Suprapubic skin (tissue), 4 donors: ENCODE measurements around the gene CALML3. TPM values are rescaled to one million over a fixed set of nuclear protein-coding genes. Genes with fewer than 3 reads are reported as not detected.
A peak's percentile ranks its signal among the peaks of the same experiment; 100 is the strongest.

Source experiments
- DNase-seq, 2 donors: peaks; one replicate each; pipeline ENCODE4 v3.0.0-alpha.2; 2019; ENCODE audit warnings: low spot score in 2 of 2
- H3K27ac ChIP-seq: fragments of 200-600 bp; sonication (generic); one replicate; pipeline ENCODE4 v1.5.1; 2019
- H3K27me3 ChIP-seq: fragments of 200-600 bp; sonication (generic); one replicate; pipeline ENCODE4 v1.5.1; 2019
- H3K36me3 ChIP-seq: fragments of 200-600 bp; sonication (generic); one replicate; pipeline ENCODE4 v1.5.1; 2019
- H3K4me1 ChIP-seq: fragments of 200-600 bp; sonication (generic); one replicate; pipeline ENCODE4 v1.5.1; 2019
- H3K4me3 ChIP-seq: fragments of 200-600 bp; sonication (generic); one replicate; pipeline ENCODE4 v1.5.1; 2019; ENCODE audit warnings: mild to moderate bottlenecking
- H3K9me3 ChIP-seq: fragments of 200-600 bp; sonication (generic); one replicate; pipeline ENCODE4 v1.5.1; 2019
- EP300 ChIP-seq: sonication (generic); formaldehyde crosslinking; IDR thresholded peaks from one replicate; pipeline ENCODE4 v1.6.1; 2017; ENCODE audit warnings: antibody characterized with exemption
- POLR2A ChIP-seq, 2 donors: fragments of 450-650 bp; IDR thresholded peaks; one replicate each; pipeline ENCODE4 v1.6.1; 2017; ENCODE audit warnings: antibody characterized with exemption in 2 of 2, mild to moderate bottlenecking in 2 of 2, moderate library complexity in 2 of 2
- POLR2AphosphoS5 ChIP-seq, 3 donors: sonication (generic); formaldehyde crosslinking; IDR thresholded peaks; one replicate each; pipeline ENCODE4 v1.6.1; 2017; ENCODE audit warnings: antibody characterized with exemption in 3 of 3
- WGBS: methylation state at CpG from one replicate; pipeline ENCODE4 v1.1.5; 2018; 5-methylcytosine and 5-hydroxymethylcytosine counted together
- total RNA-seq, 4 donors: library from RNA; depleted of rRNA; stranded (reverse); fragments of >200 nt; gene quantifications; one replicate each; pipeline ENCODE4 v1.1.0, GENCODE V29; 2016
- TF ChIP-seq, protein P1 (sequence below), 2 donors: fragments of 200-600 bp in 1 of 2; fragments of 450-650 bp in 1 of 2; sonication (generic) in 1 of 2; IDR thresholded peaks; one replicate each; pipeline ENCODE4 v1.5.1; 2016 to 2019; ENCODE audit warnings: antibody characterized with exemption in 2 of 2, mild to moderate bottlenecking in 1 of 2, moderate library complexity in 1 of 2

The CALML3 gene
- total RNA-seq, 4 donors from 2014 or later: 27.4 to 296 (median 105) TPM

DNA sequence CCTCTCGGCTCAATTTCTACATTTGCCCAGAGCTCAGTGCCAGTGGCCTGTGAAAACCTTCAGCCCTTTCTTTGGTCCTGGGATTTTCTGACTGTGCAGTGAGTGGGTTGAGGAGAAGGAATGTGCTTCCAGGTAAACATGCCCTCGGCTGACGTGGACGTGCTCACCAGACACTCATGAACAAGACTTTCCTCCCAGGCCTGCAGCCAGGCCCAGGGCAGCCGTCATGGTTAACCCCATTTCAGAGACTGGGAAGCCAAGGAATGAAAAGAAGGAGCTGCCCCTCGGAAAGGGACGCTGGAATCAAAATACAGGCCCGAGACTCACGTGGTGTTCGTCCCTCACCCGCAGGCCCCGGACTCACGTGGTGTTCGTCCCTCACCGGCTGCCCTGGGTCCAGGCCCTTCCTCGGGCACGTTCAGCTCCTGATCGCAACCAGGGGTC lies 16.6 kb upstream of the CALML3 start:
- Histone ChIP-seq H3K9me3 (no peaks in the 10 kb centered on the region), H3K27me3 (no peaks in the 10 kb centered on the region), H3K4me3 (no peak overlapping the region), H3K4me1 (peaks cover 90% of the 10 kb centered on the region), H3K27ac (peak overlapping the region; percentile 78), H3K36me3 (no peaks in the 10 kb centered on the region)
- no peak for TF ChIP-seq POLR2AphosphoS5 (IDR thresholded peaks at IDR 0.05)
- TF ChIP-seq POLR2A (IDR thresholded peaks at IDR 0.05): no peak
- TF ChIP-seq EP300: no peak
- TF ChIP-seq, protein P1, sequence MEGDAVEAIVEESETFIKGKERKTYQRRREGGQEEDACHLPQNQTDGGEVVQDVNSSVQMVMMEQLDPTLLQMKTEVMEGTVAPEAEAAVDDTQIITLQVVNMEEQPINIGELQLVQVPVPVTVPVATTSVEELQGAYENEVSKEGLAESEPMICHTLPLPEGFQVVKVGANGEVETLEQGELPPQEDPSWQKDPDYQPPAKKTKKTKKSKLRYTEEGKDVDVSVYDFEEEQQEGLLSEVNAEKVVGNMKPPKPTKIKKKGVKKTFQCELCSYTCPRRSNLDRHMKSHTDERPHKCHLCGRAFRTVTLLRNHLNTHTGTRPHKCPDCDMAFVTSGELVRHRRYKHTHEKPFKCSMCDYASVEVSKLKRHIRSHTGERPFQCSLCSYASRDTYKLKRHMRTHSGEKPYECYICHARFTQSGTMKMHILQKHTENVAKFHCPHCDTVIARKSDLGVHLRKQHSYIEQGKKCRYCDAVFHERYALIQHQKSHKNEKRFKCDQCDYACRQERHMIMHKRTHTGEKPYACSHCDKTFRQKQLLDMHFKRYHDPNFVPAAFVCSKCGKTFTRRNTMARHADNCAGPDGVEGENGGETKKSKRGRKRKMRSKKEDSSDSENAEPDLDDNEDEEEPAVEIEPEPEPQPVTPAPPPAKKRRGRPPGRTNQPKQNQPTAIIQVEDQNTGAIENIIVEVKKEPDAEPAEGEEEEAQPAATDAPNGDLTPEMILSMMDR (IDR thresholded peaks at IDR 0.05): no peak
- no peak for DNase-seq
- 96% methylated on average over 10 of the region's 18 CpGs for WGBS

GRCh38 chr10:5508786-5509185 lies 16.0 kb upstream of the CALML3 start:
- 86% methylated on average over 6 of the region's 6 CpGs for WGBS
- Histone ChIP-seq H3K27me3 (no peaks in the 10 kb centered on the region), H3K27ac (peak overlapping the region; percentile 73), H3K4me1 (peaks cover 92% of the 10 kb centered on the region), H3K4me3 (no peak overlapping the region), H3K9me3 (no peaks in the 10 kb centered on the region), H3K36me3 (no peaks in the 10 kb centered on the region)
- no peak for DNase-seq
- TF ChIP-seq POLR2AphosphoS5 (IDR thresholded peaks at IDR 0.05): no peak
- TF ChIP-seq EP300: no peak
- TF ChIP-seq POLR2A (IDR thresholded peaks at IDR 0.05): no peak
- TF ChIP-seq, protein P1 (IDR thresholded peaks at IDR 0.05): no peak

GRCh38 chr10:5509236-5509635 lies 15.5 kb upstream of the CALML3 start:
- Histone ChIP-seq H3K27me3 (no peaks in the 10 kb centered on the region), H3K4me3 (no peak overlapping the region), H3K9me3 (no peaks in the 10 kb centered on the region), H3K36me3 (no peaks in the 10 kb centered on the region), H3K4me1 (peaks cover 90% of the 10 kb centered on the region), H3K27ac (peak overlapping the region; percentile 73)
- no peak for DNase-seq
- WGBS: 82% methylated on average over 9 of the region's 9 CpGs
- TF ChIP-seq EP300: no peak
- TF ChIP-seq, protein P1 (IDR thresholded peaks at IDR 0.05): no peak
- TF ChIP-seq POLR2AphosphoS5 (IDR thresholded peaks at IDR 0.05): no peak
- TF ChIP-seq POLR2A (IDR thresholded peaks at IDR 0.05): no peak

DNA sequence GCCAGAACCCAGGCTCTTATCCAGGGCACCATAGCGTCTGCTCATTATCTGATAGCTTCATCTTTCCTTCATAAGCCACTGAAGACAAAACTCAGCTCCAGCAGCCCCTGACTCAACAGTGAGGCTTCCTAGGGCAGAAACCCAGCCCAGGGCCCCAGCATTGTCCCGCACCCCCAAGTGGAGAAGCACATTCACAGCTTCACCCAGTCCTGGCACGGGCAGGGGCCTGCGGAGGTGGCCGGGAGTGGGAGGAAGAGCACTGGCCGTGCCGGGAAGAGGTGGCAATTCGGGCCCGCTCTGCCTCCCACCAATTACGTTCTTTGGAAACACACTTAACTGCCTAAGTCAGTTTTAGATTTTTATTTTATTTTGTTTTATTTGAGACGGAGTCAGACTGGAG lies 15.1 kb upstream of the CALML3 start:
- H3K4me1 ChIP-seq: peaks cover 85% of the 10 kb centered on the region
- no peaks in the 10 kb centered on the region for H3K9me3 ChIP-seq
- DNase-seq: peak in 1 of 2 donors; percentile 57
- H3K4me3 ChIP-seq: no peak overlapping the region
- H3K27me3 ChIP-seq: no peaks in the 10 kb centered on the region
- TF ChIP-seq, protein P1 (IDR thresholded peaks at IDR 0.05): no peak
- no peak for TF ChIP-seq POLR2AphosphoS5 (IDR thresholded peaks at IDR 0.05)
- TF ChIP-seq POLR2A (IDR thresholded peaks at IDR 0.05): no peak
- no peak for TF ChIP-seq EP300
- 78% methylated on average over 11 of the region's 11 CpGs for WGBS
- no peaks in the 10 kb centered on the region for H3K36me3 ChIP-seq
- H3K27ac ChIP-seq: peak overlapping the region; percentile 73

GRCh38 chr10:5510281-5511072 lies 14.3 kb upstream of the CALML3 start:
- H3K27ac ChIP-seq: peak overlapping the region; percentile 73
- H3K27me3 ChIP-seq: no peaks in the 10 kb centered on the region
- H3K4me3 ChIP-seq: no peak overlapping the region
- peak in 1 of 2 donors; percentile 52 for DNase-seq
- no peaks in the 10 kb centered on the region for H3K9me3 ChIP-seq
- WGBS: 50% methylated on average over 16 of the region's 16 CpGs
- peaks cover 77% of the 10 kb centered on the region for H3K4me1 ChIP-seq
- no peaks in the 10 kb centered on the region for H3K36me3 ChIP-seq
- TF ChIP-seq EP300: no peak
- TF ChIP-seq, protein P1 (IDR thresholded peaks at IDR 0.05): no peak
- TF ChIP-seq POLR2A (IDR thresholded peaks at IDR 0.05): no peak
- TF ChIP-seq POLR2AphosphoS5 (IDR thresholded peaks at IDR 0.05): no peak
